Thyroid gland (tissue), 4 donors: Measurements from ENCODE around the gene SLC24A4. TPM values are rescaled to one million over a fixed set of nuclear protein-coding genes. Genes with fewer than 3 reads are reported as not detected.

ENCODE experiments used
- DNase-seq, 2 donors: peaks; one replicate each; pipeline ENCODE4 v3.0.0-alpha.2; 2019
- H3K27ac ChIP-seq, 3 donors: fragments of 200-600 bp; sonication (generic); 1 replicate in 2 of 3; 2 replicates in 1 of 3; pipeline ENCODE4 v1.5.1; 2016 to 2019; ENCODE audit warnings: mild to moderate bottlenecking in 1 of 3, moderate library complexity in 1 of 3
- H3K27me3 ChIP-seq: fragments of 200-600 bp; sonication (generic); one replicate; pipeline ENCODE4 v1.5.1; 2019
- H3K36me3 ChIP-seq, 2 donors: fragments of 200-600 bp; sonication (generic); one replicate each; pipeline ENCODE4 v1.5.1; 2016 to 2019
- H3K4me1 ChIP-seq, 2 donors: fragments of 200-600 bp; sonication (generic); one replicate each; pipeline ENCODE4 v1.5.1; 2017 to 2019
- H3K4me3 ChIP-seq, 3 donors: fragments of 200-600 bp; sonication (generic); replicated peaks in 1 of 3; 1 replicate in 2 of 3; 2 replicates in 1 of 3; pipeline ENCODE4 v1.5.1; 2016; ENCODE audit warnings: mild to moderate bottlenecking in 1 of 3
- H3K9me3 ChIP-seq: fragments of 200-600 bp; sonication (generic); one replicate; pipeline ENCODE4 v1.5.1; 2017
- POLR2A ChIP-seq, 2 donors: fragments of 450-650 bp; IDR thresholded peaks; one replicate each; pipeline ENCODE4 v1.6.1; 2017; ENCODE audit warnings: antibody characterized with exemption in 2 of 2, mild to moderate bottlenecking in 2 of 2, moderate library complexity in 1 of 2
- WGBS, 2 donors: methylation state at CpG; one replicate each; pipeline ENCODE4 v1.1.5; 2017; 5-methylcytosine and 5-hydroxymethylcytosine counted together
- intact Hi-C: fragments of 100-400 bp; cut with DNase I; formaldehyde crosslinking; loops from one replicate; pipeline ENCODE4 v1.15.1; 2023
- total RNA-seq, 4 donors: library from RNA; depleted of rRNA; stranded (reverse); fragments of >200 nt; gene quantifications; one replicate each; pipeline ENCODE4 v1.2.3, GENCODE V29; 2016
- TF ChIP-seq, protein P1 (sequence below), 6 experiments: fragments of 200-600 bp in 3 of 6; fragments of 450-650 bp in 3 of 6; sonication (generic) in 3 of 6; IDR thresholded peaks; one replicate each; pipeline ENCODE4 v1.5.1; 2016 to 2019; ENCODE audit warnings: antibody characterized with exemption in 6 of 6, mild to moderate bottlenecking in 2 of 6, inconsistent platforms in 1 of 6, moderate library complexity in 1 of 6

Gene SLC24A4
- total RNA-seq, 4 donors from 2014 or later = 0.05 to 0.46 (median 0.19) TPM

DNA sequence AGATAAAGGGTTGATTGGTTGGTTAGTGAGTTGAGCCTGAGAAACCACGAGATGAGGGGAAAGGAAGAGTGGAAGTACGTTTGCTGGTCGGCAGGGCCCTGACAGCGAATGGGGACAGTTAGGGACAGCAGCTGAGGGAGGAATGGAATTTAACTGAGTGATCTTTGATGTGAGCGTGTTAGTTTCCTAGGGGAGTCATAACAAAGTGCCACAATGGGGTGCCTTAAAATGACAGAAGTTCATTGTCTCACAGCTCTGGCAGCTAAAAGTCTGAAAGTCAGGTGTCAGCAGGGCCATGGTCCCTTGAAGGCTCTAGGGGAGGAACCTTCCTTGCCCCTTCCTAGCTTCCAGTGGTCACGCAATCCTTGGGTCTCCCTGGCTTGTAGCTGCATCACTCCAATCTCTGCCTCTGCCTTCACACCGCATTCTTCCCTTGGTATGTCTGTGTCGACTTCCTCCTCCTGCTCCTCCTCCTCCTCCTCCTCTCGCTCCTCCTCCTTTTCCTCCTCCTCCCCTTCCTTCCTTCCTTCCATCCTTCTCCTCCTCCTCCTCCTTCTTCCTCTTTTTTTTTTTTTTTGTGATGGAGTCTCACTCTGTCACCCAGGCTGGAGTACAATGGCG, 164.7 kb downstream of the SLC24A4 start:
- 67 to 74% methylated on average over 10 of the region's 10 CpGs for WGBS, 2 donors
- intact Hi-C loops = no loop called here
- H3K4me1 ChIP-seq = no peaks in the 10 kb centered on the region
- no peak for TF ChIP-seq POLR2A (IDR thresholded peaks at IDR 0.05)
- TF ChIP-seq, protein P1, sequence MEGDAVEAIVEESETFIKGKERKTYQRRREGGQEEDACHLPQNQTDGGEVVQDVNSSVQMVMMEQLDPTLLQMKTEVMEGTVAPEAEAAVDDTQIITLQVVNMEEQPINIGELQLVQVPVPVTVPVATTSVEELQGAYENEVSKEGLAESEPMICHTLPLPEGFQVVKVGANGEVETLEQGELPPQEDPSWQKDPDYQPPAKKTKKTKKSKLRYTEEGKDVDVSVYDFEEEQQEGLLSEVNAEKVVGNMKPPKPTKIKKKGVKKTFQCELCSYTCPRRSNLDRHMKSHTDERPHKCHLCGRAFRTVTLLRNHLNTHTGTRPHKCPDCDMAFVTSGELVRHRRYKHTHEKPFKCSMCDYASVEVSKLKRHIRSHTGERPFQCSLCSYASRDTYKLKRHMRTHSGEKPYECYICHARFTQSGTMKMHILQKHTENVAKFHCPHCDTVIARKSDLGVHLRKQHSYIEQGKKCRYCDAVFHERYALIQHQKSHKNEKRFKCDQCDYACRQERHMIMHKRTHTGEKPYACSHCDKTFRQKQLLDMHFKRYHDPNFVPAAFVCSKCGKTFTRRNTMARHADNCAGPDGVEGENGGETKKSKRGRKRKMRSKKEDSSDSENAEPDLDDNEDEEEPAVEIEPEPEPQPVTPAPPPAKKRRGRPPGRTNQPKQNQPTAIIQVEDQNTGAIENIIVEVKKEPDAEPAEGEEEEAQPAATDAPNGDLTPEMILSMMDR (IDR thresholded peaks at IDR 0.05) = no peak
- no peak overlapping the region for H3K4me3 ChIP-seq
- H3K27me3 ChIP-seq = no peaks in the 10 kb centered on the region
- no peak overlapping the region for H3K27ac ChIP-seq
- DNase-seq = no peak
- H3K9me3 ChIP-seq = no peaks in the 10 kb centered on the region
- H3K36me3 ChIP-seq = no peaks in the 10 kb centered on the region

GRCh38 chr14:92489394-92490238, 166.7 kb downstream of the SLC24A4 start:
- intact Hi-C loops = no loop called here
- Histone ChIP-seq H3K4me1 (no peaks in the 10 kb centered on the region), H3K9me3 (no peaks in the 10 kb centered on the region), H3K27ac (no peak overlapping the region), H3K27me3 (no peaks in the 10 kb centered on the region), H3K4me3 (no peak overlapping the region), H3K36me3 (no peaks in the 10 kb centered on the region)
- DNase-seq = no peak
- WGBS, 2 donors = 89 to 90% methylated on average over 21 of the region's 21 CpGs
- no peak for TF ChIP-seq POLR2A (IDR thresholded peaks at IDR 0.05)
- TF ChIP-seq, protein P1 (IDR thresholded peaks at IDR 0.05) = no peak

DNA sequence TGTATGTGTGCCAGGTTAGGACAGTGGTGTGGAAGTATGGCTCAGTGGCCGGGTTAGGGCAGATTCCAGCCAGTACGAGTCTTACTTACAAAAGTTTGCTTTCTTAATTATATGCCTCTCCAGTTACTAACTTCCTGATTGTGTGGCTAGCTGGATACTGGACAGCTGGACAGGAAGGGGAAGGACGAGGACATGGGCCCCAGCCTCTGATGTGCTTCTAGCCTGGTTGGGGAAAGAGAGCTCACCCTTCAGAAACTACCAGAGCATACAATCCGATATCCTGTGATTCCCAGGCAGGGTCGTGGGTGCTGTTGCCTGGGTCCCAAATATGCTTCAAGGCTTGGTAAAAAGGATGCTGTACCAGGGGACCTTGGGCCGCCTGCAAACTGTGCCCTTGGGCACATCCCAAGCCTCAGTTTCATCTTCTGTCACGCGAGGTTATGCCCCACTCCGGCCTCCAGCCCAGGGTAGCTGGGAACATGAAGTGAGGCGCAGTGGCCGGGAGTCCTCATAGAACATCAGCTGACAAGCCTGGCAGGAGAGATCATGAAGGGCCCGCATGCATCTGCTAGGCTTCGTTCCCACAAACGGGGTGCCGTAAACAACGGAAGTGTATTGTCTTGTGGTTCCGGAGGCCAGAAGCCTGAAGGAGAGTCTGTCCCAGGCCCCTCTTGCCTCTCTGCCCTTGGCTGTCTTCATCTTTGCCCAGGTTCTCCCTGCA, 167.4 kb downstream of the SLC24A4 start:
- intact Hi-C loops = no loop called here
- no peak overlapping the region for H3K27ac ChIP-seq
- 70 to 80% methylated on average over 16 to 17 of the region's 17 CpGs for whole genome bisulfite sequencing, 2 donors

DNA sequence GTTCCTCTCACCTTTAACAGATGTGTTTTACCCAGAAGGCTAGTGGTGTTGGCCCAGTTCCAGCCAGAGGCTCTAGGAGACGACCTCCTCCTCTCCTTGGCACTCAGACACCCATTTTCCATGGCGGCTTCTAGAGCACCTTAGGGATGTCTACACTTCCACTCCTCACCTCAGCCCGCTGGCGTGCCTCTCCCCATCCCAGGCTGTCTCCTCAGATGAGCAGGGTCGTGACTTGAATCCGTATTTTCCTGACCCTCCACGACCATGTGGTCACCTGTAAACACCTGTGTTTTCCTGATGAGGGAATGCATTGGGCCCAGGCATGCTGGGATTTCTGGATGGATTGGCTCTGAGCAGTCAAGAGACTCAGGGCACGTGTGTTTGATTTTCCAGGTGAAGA, 168.8 kb downstream of the SLC24A4 start:
- Histone ChIP-seq H3K9me3 (no peaks in the 10 kb centered on the region), H3K4me3 (no peak overlapping the region), H3K27me3 (no peaks in the 10 kb centered on the region), H3K27ac (no peak overlapping the region), H3K36me3 (no peaks in the 10 kb centered on the region), H3K4me1 (no peaks in the 10 kb centered on the region)
- intact Hi-C loops = no loop called here
- TF ChIP-seq, protein P1 (IDR thresholded peaks at IDR 0.05) = no peak
- no peak for TF ChIP-seq POLR2A (IDR thresholded peaks at IDR 0.05)
- WGBS, 2 donors = 73 to 86% methylated on average over 8 of the region's 8 CpGs
- DNase-seq = no peak

More for the DNA sequence above, 167.4 kb downstream of the SLC24A4 start:
- H3K4me3 ChIP-seq = no peak overlapping the region
- no peaks in the 10 kb centered on the region for H3K9me3 ChIP-seq
- no peaks in the 10 kb centered on the region for H3K36me3 ChIP-seq
- no peak for DNase-seq
- no peak for TF ChIP-seq POLR2A (IDR thresholded peaks at IDR 0.05)
- TF ChIP-seq, protein P1 (IDR thresholded peaks at IDR 0.05) = no peak
- H3K4me1 ChIP-seq = no peaks in the 10 kb centered on the region
- H3K27me3 ChIP-seq = no peaks in the 10 kb centered on the region
